Measurements from ENCODE around the gene UBP1.

DNA sequence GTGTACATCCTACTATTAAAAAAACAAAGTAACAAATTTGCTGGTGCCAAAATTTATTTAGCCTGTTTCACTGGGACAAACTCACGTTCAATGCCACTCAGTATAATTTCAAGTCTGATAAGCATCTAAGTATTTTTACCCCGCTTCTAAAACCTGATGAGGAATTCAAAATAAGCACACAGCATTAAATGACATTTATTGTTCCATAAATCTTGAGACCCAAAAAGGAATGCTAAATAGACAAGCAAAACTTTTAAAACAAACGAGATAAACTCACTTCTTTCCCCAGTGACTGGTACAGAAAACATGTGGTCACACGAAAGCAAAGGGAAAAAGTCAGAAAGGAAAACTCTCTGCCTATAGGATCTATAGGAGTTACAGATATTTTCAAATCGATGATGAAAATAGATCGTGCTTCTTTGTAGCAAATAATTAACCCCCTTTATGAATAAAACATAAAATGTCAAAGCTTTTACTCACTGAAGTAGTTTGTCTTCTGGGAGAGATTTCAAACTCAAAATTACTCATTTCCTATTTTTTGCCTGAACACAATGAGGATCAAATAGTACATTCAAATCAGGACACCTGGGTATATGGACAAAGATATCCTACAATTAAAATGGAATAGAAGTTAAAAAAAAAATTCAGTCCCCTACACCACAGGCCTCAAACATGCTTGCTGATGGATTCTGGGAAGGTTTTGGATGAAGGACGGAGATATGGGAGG, 51.7 kb downstream of the UBP1 start:
- TF ChIP-seq CBX2 (IDR thresholded peaks at IDR 0.05; ENCODE audit: insufficient read depth, low read length, poor library complexity, severe bottlenecking) (no peak), CTCF (IDR thresholded peaks at IDR 0.05 in 2 of 3, conservative IDR thresholded peaks at IDR 0.05 in 1 of 3; ENCODE audit: insufficient read depth in 2 of 3, low read depth in 1 of 3, low read length in 3 of 3) (no peak), YY1 (IDR thresholded peaks at IDR 0.05; ENCODE audit: borderline replicate concordance in 1 of 3, control insufficient read depth in 1 of 3, extremely low read depth in 1 of 3, insufficient read depth in 3 of 3, insufficient read length in 1 of 3, insufficient replicate concordance in 2 of 3, low read depth in 1 of 3, low read length in 2 of 3) (no peak), HDAC2 (IDR thresholded peaks at IDR 0.05) (no peak), NFIC (IDR thresholded peaks at IDR 0.05) (no peak), GABPB1 (CRISPR knock-in tag; IDR thresholded peaks at IDR 0.05) (no peak), MTF1 (CRISPR knock-in tag; IDR thresholded peaks at IDR 0.05; ENCODE audit: borderline replicate concordance) (no peak), ZNF431 (CRISPR knock-in tag; IDR thresholded peaks at IDR 0.05) (no peak), POLR2A (conservative IDR thresholded peaks at IDR 0.05) (no peak), NONO (IDR thresholded peaks at IDR 0.05; ENCODE audit: low read depth in 2 of 2, low read length in 1 of 2) (no peak)
- TF ChIP-seq, protein P1, sequence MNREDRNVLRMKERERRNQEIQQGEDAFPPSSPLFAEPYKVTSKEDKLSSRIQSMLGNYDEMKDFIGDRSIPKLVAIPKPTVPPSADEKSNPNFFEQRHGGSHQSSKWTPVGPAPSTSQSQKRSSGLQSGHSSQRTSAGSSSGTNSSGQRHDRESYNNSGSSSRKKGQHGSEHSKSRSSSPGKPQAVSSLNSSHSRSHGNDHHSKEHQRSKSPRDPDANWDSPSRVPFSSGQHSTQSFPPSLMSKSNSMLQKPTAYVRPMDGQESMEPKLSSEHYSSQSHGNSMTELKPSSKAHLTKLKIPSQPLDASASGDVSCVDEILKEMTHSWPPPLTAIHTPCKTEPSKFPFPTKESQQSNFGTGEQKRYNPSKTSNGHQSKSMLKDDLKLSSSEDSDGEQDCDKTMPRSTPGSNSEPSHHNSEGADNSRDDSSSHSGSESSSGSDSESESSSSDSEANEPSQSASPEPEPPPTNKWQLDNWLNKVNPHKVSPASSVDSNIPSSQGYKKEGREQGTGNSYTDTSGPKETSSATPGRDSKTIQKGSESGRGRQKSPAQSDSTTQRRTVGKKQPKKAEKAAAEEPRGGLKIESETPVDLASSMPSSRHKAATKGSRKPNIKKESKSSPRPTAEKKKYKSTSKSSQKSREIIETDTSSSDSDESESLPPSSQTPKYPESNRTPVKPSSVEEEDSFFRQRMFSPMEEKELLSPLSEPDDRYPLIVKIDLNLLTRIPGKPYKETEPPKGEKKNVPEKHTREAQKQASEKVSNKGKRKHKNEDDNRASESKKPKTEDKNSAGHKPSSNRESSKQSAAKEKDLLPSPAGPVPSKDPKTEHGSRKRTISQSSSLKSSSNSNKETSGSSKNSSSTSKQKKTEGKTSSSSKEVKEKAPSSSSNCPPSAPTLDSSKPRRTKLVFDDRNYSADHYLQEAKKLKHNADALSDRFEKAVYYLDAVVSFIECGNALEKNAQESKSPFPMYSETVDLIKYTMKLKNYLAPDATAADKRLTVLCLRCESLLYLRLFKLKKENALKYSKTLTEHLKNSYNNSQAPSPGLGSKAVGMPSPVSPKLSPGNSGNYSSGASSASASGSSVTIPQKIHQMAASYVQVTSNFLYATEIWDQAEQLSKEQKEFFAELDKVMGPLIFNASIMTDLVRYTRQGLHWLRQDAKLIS (CRISPR knock-in tag; IDR thresholded peaks at IDR 0.05): no peak
- TF ChIP-seq, protein P2, sequence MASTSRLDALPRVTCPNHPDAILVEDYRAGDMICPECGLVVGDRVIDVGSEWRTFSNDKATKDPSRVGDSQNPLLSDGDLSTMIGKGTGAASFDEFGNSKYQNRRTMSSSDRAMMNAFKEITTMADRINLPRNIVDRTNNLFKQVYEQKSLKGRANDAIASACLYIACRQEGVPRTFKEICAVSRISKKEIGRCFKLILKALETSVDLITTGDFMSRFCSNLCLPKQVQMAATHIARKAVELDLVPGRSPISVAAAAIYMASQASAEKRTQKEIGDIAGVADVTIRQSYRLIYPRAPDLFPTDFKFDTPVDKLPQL (IDR thresholded peaks at IDR 0.05; ENCODE audit: extremely low read depth, insufficient read length): no peak
- TF ChIP-seq, protein P3, sequence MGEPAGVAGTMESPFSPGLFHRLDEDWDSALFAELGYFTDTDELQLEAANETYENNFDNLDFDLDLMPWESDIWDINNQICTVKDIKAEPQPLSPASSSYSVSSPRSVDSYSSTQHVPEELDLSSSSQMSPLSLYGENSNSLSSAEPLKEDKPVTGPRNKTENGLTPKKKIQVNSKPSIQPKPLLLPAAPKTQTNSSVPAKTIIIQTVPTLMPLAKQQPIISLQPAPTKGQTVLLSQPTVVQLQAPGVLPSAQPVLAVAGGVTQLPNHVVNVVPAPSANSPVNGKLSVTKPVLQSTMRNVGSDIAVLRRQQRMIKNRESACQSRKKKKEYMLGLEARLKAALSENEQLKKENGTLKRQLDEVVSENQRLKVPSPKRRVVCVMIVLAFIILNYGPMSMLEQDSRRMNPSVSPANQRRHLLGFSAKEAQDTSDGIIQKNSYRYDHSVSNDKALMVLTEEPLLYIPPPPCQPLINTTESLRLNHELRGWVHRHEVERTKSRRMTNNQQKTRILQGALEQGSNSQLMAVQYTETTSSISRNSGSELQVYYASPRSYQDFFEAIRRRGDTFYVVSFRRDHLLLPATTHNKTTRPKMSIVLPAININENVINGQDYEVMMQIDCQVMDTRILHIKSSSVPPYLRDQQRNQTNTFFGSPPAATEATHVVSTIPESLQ (CRISPR knock-in tag; IDR thresholded peaks at IDR 0.05): no peak
